Activated T-cell treated with anti-CD3 and anti-CD28 coated beads, Interleukin-2, amount 50 U/mL, for 48 hours (primary cell): Measurements from ENCODE around the gene CST9L.
"Not testable (repeated sequence)": the region's sequence is repeated elsewhere in the genome, so short reads cannot be mapped to it uniquely, and the experiment has no call there.

ENCODE experiments used
- DNase-seq, 2 experiments: peaks; one replicate each; pipeline ENCODE4 v3.0.0-alpha.2; 2020

The CST9L gene

DNA sequence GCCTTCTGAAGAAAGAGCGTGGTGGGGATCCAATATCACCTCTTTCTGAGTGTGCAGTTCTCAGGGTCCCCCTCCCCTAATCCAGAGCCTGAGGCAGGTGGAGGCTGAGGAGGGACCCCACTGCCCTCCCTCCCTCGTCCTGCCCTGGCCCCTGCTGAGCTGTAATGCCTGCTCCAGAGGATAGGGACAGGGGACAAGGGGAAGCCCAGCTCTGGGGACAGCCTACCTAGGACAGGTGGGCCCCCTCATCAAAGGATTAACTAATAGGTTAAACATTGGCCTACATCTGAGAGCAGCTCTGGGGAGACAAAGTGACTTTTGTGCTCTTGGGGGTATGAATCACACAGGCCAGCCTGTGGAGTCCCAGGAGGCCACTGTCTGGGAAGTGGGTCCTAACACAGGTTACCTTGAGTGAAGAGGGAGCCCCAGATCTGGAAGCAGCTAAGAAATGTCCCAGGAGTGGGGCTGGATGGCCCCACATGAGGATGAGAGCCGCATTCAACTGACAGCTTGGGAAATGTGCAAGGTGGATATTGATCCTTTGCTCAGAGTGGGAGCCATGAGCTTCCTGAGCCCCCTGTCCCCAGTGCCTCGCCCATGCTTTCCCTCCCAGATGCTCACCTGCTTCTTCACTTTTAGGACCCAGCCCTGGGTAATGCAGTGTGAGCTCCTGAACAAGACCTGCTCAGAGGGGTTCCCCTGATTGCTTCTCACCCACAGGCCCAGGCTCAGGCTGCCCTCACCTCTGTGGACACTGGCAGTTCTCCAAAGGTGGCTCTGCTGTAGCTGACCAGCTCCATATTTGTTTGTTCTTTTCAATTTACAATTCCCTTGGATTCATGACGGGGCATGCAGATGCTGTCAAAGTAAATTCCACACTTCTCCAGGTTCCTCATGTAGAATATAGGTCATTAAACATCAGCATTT, 17.8 kb upstream of the CST9L start:
- DNase-seq: no peak

DNA sequence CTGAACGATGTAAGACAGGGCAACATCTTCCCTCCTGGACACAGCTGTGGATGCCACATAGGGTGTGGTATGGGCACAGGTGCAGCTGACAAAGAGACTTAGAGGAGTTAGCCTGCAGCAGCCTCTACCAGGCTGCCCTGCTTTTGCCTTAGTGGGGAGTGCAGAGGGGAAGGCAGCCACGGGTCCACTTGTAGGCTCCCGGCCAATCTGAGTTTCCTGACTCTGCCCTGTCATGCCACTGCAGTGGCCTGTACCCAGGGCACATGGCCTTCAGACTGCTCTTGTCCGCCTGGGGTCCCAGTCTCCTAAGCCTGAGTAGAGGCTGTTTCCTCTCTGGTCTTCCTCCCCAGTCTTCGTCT, 17.1 kb upstream of the CST9L start:
- no peak for DNase-seq

DNA sequence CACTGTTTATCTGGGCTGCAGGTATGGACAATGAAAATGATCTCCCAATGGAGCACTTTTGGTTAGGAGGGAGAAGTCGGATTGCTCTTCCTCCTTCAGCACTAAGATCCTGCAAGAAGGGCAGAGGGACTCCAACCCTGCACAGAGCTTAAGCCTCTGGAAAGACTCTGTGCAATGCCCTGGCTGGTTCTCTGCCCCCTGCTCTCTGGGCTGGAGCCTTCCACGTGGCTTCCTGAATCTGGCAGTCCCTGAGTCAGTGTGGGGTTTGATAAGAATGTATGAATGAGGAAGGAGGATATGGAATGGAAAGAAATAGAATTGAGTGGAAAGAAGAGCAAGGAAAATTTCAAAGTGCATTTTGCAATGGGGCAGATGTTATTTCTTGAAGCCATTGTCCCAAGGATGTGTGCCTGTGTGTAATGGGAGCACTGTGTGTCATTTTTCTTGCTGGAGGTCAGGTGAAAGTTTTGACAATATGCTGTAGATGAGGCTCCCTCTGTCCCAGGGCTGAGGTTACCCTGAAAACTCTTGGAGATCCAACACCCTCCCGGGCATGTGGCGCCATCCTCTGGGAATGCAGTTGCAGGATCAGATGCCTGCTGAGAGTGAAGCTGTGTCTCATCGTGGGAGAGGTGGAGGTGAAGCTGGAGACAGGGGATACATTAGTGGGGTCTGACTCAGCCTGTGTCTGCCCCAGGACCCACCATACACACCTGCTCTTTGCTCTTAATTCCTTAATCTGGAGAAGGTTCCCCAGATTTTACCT, 16.3 kb upstream of the CST9L start:
- DNase-seq: no peak

DNA sequence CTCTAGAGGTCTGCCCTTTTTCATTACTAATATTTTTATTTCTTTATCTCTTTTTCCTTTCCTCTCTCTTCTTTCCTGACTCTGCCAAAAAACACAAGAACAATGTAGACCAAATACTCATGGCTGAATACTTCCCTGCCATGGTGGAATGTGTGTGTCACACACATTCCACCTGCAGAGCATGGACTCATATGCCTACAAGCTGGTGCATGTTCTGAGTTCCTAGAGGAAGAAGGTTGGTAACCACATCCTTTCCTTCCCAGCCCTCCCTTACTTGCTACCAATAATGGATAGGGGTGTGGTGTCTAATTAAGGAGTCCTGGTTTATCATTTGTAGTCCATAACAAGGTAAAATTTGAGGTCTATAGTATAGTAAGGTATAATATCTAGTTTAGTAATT, 15.2 kb upstream of the CST9L start:
- no peak for DNase-seq

DNA sequence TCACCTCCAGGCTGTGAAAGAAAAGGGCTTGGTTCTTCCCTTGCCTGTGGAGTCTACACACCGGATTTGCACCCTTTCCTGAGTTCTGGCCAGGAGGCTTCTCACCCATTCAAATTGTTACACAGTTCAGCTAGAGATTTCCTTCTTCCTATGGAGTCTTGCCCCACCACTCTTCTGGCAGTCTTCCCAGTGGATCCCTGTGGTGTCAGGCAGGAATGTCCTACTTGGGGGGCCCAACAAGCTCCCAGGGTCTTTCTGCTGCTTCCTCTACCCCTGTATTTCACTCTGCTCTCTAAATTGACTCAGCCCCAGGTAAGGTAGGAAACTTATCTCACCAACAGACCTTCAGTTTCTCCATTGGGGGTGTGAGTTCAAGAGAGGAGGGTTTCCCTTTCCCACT, 14.0 kb upstream of the CST9L start:
- no peak for DNase-seq

DNA sequence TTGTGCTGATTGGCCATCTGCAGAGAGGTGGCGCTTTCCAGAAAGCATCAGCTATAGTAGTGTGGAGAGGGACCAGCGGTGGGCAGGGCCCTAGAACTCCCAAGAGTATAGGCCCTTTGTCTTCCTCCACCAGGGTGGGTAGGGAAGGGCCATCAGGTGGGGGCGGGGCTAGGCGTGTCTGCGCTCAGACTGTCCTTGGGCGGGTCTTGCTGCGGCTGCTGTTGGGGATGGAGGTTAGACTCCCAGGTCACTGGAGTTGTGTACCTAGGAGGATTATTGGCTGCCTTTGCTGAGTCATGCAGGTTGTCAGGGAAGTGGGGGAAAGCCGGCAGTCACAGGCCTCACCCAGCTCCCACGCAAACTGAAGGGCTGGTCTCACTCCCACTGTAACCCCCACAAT, 13.5 kb upstream of the CST9L start:
- DNase-seq: not testable (repeated sequence)

DNA sequence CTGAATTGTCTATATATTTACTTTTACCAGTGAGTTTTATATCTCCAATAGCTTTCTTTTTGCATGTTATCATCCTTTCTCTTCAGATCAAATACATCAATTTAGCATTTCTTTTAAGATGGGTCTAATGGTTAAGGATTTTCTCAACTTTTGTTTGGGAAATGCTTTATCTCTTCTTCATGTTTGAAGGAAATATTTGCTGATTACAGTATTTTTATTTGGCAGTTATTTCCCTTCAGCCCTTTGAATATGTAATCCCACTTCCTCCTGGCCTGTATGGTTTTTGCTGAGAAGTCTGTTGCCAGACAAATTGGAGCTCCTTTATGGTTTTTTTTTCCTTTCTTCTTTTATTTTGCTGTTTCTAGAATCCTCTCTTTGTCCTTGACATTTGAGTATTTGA, 6.7 kb upstream of the CST9L start:
- DNase-seq: no peak

DNA sequence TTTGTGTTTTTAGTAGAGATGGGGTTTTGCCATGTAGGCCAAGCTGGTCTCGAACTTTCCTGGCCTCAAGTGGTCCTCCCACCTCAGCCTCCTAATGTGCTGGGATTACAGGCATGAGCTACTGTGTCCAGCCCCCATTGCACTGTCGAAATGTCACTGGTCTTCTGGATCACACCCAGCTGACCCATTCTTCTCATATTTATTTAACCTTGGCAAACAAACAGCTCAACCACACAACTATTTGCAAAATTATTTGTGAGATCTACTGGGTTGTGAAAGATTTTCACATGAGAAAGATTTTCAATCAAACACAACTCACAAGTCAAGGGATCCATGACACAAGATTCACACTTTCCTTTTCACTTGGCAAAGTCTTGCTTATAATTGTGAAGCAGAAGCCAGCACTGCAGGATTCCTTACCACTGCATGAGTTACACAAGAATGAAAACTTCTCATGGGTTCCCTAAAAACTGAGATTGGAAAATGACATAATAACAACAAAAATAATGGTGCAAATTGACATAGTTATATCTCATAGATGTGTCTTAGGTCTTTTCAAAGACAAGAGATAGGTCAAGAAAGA, 2.0 kb upstream of the CST9L start:
- no peak for DNase-seq

DNA sequence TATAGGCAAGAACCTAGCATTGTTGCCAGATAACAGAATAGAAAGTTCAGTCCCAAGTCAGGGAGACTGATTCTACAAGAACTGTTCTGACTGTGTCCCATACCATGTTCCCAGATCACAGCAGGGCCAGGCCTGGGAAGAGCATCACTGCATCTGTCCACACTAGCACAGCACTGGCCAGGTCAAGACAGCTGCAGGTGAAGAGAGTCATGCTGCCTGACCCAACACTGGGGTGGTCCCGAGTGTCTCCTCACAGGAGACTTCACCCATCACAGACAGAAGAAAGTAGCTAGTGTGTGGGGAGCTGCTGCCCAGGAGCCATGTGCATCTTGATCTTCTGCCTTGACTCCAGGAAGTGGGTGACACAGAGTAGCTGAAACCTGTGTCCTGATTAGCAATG, 1.3 kb upstream of the CST9L start:
- no peak for DNase-seq

DNA sequence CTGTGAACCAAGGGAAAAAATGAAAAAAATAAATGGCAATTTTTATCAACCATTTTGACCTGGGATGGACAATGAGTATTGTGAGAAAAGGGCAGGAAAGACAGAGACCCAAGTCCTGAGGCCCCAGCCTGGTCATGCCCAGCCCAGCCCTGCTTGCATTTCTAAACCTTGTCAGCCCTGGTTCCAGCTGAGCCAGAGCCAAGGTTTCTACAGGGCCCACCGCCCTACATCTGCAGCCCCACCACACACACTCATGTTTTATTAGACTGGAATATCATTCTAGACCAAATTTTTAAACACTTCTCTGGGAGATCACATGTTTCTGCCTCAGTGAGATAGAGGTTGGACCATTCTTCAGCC, 667 bp upstream of the CST9L start:
- DNase-seq: no peak

DNA sequence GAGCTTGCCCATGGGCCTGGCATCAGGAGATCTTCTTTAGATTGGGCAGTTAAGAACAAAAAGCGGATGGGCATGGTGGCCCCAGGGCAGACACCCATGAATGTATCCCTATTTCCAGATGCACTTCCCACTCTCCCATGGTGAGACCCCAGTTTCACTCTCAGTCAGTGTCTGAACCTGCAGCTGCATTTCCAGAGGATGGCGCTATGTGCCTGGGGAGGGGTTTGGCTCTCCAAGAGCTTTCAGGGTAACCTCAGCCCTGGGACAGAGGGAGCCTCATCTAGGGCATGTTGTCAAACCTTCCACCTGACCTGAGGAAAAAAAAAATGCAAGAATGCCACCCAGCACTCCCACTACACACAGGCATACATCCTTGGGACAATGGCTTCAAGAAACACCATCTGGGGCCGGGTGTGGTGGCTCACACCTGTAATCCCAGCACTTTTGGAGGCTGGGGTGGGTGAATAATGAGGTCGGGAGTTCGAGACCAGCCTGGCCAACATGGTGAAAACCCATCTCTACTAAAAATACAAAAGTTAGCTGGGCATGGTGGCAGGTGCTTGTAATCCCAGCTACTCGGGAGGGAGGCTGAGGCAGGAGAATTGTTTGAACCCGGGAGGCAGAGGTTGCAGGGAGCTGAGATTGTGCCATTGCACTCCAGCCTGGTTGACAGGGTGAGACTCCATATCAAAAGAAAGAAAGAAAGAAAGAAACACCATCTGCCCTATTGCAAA, 1.9 kb downstream of the CST9L start:
- DNase-seq: no peak

DNA sequence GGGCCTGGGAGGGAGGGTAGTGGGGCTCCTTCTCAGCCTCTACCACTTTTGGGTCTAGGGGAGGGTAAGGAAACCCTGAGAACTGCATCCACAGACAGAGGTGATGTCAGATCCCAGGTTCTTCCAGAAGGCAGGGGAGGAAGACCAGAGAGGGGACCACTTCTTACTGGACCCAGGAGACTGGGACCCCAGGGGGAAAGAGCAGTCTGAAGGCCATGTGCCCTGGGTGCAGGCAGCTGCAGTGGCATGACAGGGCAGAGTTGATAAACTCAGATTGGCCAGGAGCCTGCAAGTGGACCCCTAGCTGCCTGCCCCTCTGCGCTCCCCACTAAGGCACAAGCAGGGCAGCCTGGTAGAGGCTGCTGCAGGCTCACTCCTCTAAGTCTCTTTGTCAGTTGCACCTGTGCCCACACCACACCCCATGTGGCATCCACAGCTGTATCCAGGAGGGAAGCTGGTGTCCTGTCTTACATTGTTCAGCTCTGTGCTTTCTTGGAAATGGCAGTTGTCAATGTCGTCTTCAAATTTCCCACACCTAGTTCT, 2.7 kb downstream of the CST9L start:
- no peak for DNase-seq

DNA sequence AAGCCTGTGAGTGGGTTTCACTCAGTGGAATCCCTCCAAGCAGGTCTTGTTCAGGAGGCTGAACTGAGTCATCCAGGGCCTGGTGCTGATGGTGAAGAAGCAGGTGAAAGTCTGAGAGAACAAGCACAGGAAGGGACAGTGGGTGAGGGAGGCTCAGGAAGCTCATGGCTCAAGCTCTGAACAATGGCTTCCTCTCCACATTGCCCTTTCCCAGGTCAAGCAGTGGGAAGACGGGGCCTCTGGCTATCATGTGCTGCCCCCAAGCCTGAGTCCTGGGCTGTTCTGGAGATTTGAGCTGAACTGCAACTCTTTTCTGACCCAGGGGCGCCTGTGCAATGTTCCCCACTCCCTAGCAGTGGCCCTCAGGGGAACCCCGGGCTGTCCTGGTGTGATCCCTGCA, 3.4 kb downstream of the CST9L start:
- no peak for DNase-seq

DNA sequence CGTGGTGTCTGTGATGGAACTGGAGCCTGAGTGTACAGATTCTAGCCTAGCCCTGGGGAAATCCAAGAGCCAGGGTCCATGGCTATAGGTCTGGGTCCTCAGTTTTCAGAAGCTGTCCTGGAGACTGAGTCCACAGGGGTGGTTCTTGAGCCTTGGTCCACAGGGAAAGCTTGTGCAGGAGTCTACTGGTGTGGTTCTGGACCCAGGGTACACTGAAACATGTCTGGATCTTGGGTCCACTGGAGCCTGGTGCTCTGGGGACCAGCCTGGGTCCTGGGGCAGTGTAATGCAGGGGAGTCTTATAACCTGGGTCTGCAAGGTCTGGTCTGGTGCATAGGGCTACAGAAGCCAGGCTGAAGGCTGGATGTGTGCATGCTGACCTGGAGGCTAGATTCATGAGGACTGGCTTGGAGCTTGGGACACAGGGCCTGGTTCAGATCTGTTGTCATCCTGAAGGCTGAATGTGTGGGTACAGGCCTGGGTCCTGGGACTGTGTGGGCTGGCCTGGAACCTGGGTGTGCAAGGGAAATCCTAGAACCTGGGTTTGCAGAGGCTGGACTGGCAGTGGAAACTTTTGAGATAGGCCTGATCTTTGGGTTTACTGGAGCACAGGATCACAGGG, 5.5 kb downstream of the CST9L start:
- no peak for DNase-seq

DNA sequence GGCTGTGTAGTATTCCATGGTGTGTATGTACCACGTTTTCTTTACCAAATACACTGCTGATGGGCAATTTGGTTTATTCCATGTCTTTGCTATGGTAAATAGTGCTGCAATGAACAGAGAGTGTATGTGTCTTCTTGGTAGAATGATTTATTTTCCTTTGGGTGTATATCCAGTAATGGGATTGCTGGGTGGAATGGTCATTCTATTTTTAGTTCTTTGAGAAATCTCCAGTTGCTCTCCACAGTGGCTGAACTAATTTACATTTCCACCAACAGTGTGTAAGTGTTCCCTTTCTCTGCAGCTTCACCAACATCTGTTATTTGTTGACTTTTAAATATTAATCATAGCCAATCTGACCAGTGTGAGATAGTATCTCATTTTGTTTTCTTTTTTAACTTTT, 13.9 kb downstream of the CST9L start:
- DNase-seq: no peak

DNA sequence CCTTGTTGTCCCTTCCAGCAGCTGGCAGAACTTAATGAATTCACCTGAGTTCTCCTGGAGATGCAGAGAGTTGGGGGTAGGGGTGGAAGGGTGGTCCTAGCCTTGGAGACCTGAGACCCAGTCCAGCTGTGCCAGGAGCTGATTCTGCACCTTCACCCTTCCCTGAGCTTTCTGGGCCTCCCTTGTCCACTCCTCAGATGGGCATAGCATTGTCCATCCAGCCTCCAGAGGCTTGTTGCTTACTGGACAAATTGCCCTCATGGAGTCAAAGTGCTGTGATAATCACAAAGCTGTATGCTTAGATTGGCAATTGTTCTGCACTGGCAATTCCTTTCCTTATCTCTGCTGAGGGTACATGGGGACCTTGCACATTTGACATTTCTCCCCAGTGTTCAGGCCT, 16.5 kb downstream of the CST9L start:
- no peak for DNase-seq

DNA sequence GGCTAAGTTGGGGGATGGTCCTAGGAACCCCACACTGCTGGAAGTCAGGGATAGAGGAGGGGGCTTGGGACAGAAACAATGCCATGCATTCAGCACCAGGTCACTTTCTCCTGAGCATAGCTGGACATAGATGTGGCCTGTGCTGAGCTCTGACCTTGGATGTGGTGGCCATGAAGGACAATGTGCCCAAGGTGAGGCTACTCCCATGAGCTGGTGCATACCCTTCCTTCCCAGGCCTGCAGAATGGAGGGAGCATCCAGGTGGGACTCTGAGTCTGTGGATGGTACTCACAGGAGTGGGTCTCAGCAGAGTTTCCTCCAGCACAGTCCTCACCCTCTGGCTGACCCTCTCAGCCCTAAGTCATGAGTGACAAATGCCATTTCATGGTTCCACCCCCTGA, 16.9 kb downstream of the CST9L start:
- no peak for DNase-seq

DNA sequence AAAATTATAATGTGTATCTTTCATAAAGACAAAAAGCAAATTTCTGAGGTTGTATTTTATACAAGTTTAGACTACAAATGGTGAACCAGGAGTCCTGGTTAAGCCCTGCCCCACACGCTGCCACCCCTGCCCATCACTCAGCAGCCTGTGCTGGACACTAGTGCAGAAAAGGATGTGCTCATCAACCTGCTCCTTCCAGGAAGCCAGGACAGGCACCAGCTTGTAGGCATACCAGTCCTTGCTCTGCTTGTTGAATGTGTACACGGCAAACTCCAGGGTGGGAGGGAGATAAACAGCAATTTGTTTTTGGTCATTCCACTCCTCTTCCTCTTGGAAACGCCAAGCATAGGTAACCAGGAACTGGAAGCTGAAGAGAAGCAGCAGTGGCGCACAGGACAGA, 18.1 kb downstream of the CST9L start:
- no peak for DNase-seq

DNA sequence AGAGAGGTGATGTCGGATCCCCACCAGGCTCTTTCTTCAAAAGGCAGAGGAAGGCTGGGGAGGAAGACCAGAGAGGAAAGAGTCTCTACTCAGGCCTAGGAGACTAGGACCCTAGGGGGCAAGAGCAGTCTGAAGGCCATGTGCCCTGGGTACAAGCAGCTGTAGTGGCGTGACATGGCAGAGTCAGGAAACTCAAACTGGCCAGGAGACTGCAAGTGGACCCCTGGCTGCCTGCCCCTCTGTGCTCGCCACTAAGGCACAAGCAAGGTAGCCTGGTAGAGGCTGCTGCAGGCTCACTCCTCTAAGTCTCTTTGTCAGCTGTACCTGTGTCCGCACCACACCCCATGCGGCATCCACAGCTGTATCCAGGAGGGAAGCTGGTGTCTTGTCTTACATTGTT, 19.9 kb downstream of the CST9L start:
- no peak for DNase-seq

DNA sequence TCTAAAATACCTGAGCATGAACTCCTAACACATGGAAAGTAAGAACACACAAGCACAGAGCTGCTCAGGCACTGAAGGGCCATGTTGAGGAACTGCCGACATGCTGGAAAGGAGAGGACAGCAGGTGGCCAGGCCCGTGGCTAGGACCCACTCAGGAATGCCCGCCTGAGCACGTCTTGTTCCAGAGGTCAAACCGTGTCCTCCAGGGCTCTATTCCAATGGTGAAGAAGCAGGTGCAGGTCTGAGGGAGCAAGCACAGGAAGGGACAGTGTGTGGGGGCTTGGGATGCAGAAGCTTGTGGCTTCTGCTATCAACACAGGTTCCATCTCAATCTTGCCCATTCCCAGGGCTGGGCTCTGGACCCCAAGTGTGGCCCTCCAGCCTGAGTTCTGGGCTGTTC, 20.7 kb downstream of the CST9L start:
- DNase-seq: no peak

DNA sequence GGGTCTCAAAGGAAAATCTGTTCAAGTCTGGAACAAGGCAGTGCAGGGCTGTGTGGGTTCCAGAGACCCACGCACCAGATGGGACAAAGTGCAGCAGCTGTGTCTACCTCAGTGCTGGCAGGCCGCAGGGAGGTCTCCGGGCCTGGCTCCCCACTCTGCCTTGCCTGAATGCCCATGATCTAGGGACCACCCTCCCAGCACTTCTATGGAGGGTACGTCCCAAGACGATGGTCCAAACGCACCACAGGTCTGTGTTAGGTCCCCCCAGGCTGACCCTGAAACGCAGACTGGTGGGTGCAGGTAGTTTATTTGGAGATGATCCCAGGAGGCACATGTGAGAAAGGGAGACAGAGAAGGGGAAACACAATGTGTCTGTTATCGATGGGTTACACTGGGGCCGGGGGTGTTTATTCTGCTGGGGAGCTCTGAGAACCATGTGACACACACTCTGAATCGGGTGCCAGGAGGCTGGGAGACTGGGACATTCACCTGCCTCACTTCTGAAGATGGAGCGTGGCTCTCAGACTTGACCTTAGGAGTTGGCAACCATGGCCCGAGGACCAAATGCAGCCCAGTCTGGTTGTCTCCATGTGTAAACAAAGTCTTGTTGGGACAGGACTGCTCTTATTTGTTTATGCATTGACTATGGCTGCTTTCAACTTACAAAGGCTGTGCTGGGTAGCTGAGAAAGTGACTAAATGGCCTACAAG, 21.7 kb downstream of the CST9L start:
- no peak for DNase-seq

DNA sequence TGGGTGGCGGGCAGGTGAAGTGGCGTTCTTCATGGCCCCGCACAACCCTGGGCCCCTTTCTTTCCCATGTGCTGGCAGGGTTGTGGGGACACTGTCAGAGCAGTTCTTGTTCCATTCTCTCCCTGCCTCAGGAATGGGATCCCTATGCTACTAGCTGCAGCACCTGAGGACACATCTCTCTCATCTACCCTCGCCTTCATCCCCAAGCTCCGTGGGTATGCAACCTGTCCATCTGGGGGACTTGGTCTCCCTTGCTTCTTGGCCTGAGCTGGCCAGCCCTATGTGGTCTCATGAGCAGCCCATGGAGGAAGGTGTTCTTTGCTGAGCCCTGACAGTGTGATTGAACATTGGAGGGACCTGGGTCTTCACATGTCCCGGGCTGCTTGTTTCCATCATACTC, 24.2 kb downstream of the CST9L start:
- DNase-seq: no peak
